Fibroblast of lung (primary cell): ENCODE results near the gene RNASE1. TPM values are rescaled to one million over a fixed set of nuclear protein-coding genes. Genes with fewer than 3 reads are reported as not detected.

Source experiments
- DNase-seq, 2 donors: peaks; one replicate each; pipeline versions ENCODE4 v3.0.0 to v3.0.0-alpha.2; 2010; ENCODE audit warnings: low read depth in 2 of 2
- H2AFZ ChIP-seq: 2 replicates; pipeline ENCODE4 v1.5.1; 2012; ENCODE audit warnings: low read length, control low read depth, inconsistent platforms
- H3K27ac ChIP-seq: 2 replicates; pipeline ENCODE4 v1.5.1; 2011; ENCODE audit warnings: low read length, control low read depth; ENCODE audit not compliant: insufficient read depth
- H3K27me3 ChIP-seq: 2 replicates; pipeline ENCODE4 v1.5.1; 2011; ENCODE audit warnings: mild to moderate bottlenecking, low read length; ENCODE audit not compliant: control insufficient read depth, insufficient read depth
- H3K36me3 ChIP-seq: 2 replicates; pipeline ENCODE4 v1.5.1; 2011; ENCODE audit warnings: low read length; ENCODE audit not compliant: control insufficient read depth, insufficient read depth
- H3K4me1 ChIP-seq: 2 replicates; pipeline ENCODE4 v1.5.1; 2011; ENCODE audit warnings: low read length; ENCODE audit not compliant: control insufficient read depth, insufficient read depth; ENCODE audit errors: extremely low read depth
- H3K4me2 ChIP-seq: 2 replicates; pipeline ENCODE4 v1.5.1; 2011; ENCODE audit warnings: low read length, control low read depth; ENCODE audit not compliant: insufficient read depth; ENCODE audit errors: extremely low read depth
- H3K4me3 ChIP-seq, 4 experiments: fragments of 200-600 bp in 1 of 4; sonication (generic) in 1 of 4; replicated peaks in 1 of 4; 2 replicates each; pipeline ENCODE4 v1.5.1; 2011 to 2016; ENCODE audit warnings: low read length in 4 of 4, low read depth in 3 of 4, mild to moderate bottlenecking in 3 of 4, control low read depth in 2 of 4, inconsistent platforms in 1 of 4, mixed read lengths in 1 of 4; ENCODE audit not compliant: insufficient read depth in 1 of 4; ENCODE audit errors: control extremely low read depth in 1 of 4
- H3K79me2 ChIP-seq: 2 replicates; pipeline ENCODE4 v1.5.1; 2012; ENCODE audit warnings: mild to moderate bottlenecking, low read length, inconsistent platforms; ENCODE audit not compliant: control insufficient read depth, insufficient read depth
- H3K9ac ChIP-seq: 2 replicates; pipeline ENCODE4 v1.5.1; 2011; ENCODE audit warnings: mild to moderate bottlenecking, low read length, control low read depth; ENCODE audit not compliant: insufficient read depth
- H3K9me3 ChIP-seq: 2 replicates; pipeline ENCODE4 v1.5.1; 2012; ENCODE audit warnings: low read depth, low read length; ENCODE audit not compliant: control insufficient read depth, insufficient read depth
- H4K20me1 ChIP-seq: 2 replicates; pipeline ENCODE4 v1.5.1; 2011; ENCODE audit warnings: low read length; ENCODE audit not compliant: control insufficient read depth, insufficient read depth; ENCODE audit errors: extremely low read depth
- EZH2 ChIP-seq: IDR thresholded peaks from 2 replicates; pipeline ENCODE4 v1.5.1; 2012; ENCODE audit warnings: low read length, control low read depth, mild to moderate bottlenecking; ENCODE audit errors: missing control alignments
- polyA plus RNA-seq, 2 donors: library from polyadenylated mRNA; depleted of rRNA in 1 of 2; stranded (reverse) in 1 of 2; unstranded in 1 of 2; fragments of >200 nt; gene quantifications; 2 replicates each; pipeline ENCODE4 v1.2.1, GENCODE V29; 2011 to 2012; ENCODE audit warnings: missing spikeins in 1 of 2
- total RNA-seq: library from RNA; depleted of rRNA; stranded (reverse); fragments of >200 nt; gene quantifications from 2 replicates; pipeline ENCODE4 v1.2.1, GENCODE V29; 2014
- TF ChIP-seq, protein P1 (sequence below), 2 donors: IDR thresholded peaks in 1 of 2; conservative IDR thresholded peaks in 1 of 2; 1 replicate in 1 of 2; 2 replicates in 1 of 2; pipeline ENCODE4 v1.5.1; 2011 to 2012; ENCODE audit warnings: low read length in 2 of 2, control low read depth in 1 of 2, inconsistent platforms in 1 of 2, low read depth in 1 of 2, mild to moderate bottlenecking in 1 of 2

The RNASE1 gene
- total and polyA plus RNA-seq, 2 donors (not counting 1 experiment from before 2014, with no cell fraction given), result not detected

DNA sequence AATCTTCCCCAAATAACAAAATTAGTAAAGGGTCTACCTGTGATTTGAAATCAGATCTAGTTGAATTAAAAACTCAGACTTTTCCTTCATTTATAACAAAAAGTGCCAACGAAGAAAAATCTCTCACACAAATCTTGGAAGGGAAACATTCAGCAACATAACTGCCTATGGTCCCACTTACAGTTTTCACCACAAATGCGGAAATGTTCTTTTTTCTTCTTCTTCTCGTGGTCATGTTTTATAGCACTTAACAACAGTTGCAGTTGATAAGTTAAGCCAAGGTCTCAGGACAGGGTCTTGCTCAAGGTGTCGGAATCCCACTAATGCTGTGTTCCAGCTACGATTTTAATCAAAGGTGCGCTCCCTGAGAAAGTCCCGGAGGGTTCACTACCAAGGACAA, 11.5 kb downstream of the RNASE1 start:
- no peaks in the 10 kb centered on the region for H3K79me2 ChIP-seq
- no peaks in the 10 kb centered on the region for H3K36me3 ChIP-seq

DNA sequence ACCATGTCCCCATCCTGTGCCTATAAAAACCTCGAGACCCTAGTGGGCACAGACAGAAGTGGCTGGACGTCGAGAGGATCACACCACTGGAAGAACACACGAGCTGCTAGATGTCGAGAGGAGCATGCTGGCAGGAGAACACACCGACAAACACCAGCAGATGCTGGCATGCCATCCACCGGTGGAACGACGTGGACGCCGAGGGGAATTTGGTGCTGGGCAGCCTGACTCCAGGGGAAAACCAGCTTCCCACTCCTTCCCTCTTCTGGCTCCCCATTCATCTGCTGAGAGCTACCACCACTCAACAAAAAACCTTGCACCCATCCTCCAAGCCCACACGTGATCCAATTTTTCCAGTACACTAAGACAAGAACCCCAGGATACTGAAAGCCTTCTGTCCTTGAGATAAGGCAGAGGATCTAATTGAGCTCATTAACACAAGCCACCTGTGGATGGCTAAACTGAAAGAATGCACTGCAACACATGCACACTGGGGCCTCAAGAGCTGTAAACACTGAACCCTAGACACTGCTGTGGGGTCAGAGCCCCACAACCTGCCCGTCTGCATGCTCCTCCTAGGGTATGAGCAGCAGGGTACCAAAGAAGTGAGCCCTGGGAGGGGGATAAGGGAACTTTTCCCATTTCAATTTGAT, 12.1 kb downstream of the RNASE1 start:
- H2AFZ ChIP-seq, result no peak overlapping the region
- H3K4me2 ChIP-seq, result no peak overlapping the region
- no peaks in the 10 kb centered on the region for H3K36me3 ChIP-seq
- no peaks in the 10 kb centered on the region for H3K79me2 ChIP-seq
- no peak overlapping the region for H3K27ac ChIP-seq
- no peaks in the 10 kb centered on the region for H3K9me3 ChIP-seq
- no peak overlapping the region for H3K9ac ChIP-seq
- H3K4me3 ChIP-seq, result no peak overlapping the region
- no peaks in the 10 kb centered on the region for H3K27me3 ChIP-seq
- no peak for TF ChIP-seq EZH2
- TF ChIP-seq, protein P1, sequence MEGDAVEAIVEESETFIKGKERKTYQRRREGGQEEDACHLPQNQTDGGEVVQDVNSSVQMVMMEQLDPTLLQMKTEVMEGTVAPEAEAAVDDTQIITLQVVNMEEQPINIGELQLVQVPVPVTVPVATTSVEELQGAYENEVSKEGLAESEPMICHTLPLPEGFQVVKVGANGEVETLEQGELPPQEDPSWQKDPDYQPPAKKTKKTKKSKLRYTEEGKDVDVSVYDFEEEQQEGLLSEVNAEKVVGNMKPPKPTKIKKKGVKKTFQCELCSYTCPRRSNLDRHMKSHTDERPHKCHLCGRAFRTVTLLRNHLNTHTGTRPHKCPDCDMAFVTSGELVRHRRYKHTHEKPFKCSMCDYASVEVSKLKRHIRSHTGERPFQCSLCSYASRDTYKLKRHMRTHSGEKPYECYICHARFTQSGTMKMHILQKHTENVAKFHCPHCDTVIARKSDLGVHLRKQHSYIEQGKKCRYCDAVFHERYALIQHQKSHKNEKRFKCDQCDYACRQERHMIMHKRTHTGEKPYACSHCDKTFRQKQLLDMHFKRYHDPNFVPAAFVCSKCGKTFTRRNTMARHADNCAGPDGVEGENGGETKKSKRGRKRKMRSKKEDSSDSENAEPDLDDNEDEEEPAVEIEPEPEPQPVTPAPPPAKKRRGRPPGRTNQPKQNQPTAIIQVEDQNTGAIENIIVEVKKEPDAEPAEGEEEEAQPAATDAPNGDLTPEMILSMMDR (conservative IDR thresholded peaks at IDR 0.05 in 1 of 2, IDR thresholded peaks at IDR 0.05 in 1 of 2; ENCODE audit: low read depth in 1 of 2, low read length in 2 of 2), result no peak
- DNase-seq, result no peak
- no peaks in the 10 kb centered on the region for H3K4me1 ChIP-seq
- H4K20me1 ChIP-seq, result no peaks in the 10 kb centered on the region

More for the DNA sequence above, 11.5 kb downstream of the RNASE1 start:
- Histone ChIP-seq H3K9ac (no peak overlapping the region), H3K4me3 (no peak overlapping the region), H3K27me3 (no peaks in the 10 kb centered on the region), H4K20me1 (no peaks in the 10 kb centered on the region), H3K4me2 (no peak overlapping the region), H2AFZ (no peak overlapping the region), H3K4me1 (no peaks in the 10 kb centered on the region), H3K27ac (no peak overlapping the region), H3K9me3 (no peaks in the 10 kb centered on the region)
- TF ChIP-seq, protein P1 (conservative IDR thresholded peaks at IDR 0.05 in 1 of 2, IDR thresholded peaks at IDR 0.05 in 1 of 2; ENCODE audit: low read depth in 1 of 2, low read length in 2 of 2), result no peak
- TF ChIP-seq EZH2, result no peak
- DNase-seq, result no peak

DNA sequence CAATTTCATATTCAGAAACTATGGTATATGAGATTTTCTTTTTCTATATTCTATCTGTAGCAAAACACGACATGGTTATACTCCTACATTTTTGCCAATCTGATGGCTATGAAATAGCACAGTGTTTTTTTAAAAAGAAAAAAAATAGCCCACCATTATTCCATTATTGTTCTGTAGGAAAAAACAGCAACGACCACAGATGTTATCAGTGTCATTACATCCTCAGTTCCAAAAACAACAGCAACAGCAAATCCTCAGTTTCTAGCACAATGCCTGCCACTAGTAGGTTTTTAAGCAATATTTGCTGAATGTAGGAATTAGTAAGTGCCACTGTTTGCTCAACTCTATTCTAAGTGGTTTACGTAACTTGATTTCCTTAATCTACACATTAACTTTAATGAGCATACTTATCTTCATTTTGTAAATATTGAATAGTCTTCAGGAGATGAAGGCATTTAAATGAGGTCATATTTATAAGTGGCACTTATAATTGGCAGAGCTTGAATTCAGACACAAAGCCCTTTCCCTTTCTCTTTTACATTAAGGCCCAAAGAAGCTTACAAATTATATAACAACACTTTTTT, 13.3 kb downstream of the RNASE1 start:
- Histone ChIP-seq H3K27me3 (no peaks in the 10 kb centered on the region), H3K27ac (no peak overlapping the region), H3K4me2 (no peak overlapping the region), H3K4me3 (no peak overlapping the region), H3K36me3 (no peaks in the 10 kb centered on the region), H3K4me1 (no peaks in the 10 kb centered on the region), H2AFZ (no peak overlapping the region), H3K79me2 (no peaks in the 10 kb centered on the region), H3K9me3 (no peaks in the 10 kb centered on the region), H4K20me1 (no peaks in the 10 kb centered on the region), H3K9ac (no peak overlapping the region)
- DNase-seq, result no peak
- no peak for TF ChIP-seq EZH2
- TF ChIP-seq, protein P1 (conservative IDR thresholded peaks at IDR 0.05 in 1 of 2, IDR thresholded peaks at IDR 0.05 in 1 of 2; ENCODE audit: low read depth in 1 of 2, low read length in 2 of 2), result no peak
